HG02763 (cell line): ENCODE results near the gene FKBP7.
A peak's percentile ranks its signal among the peaks of the same experiment; 100 is the strongest.
"Not testable (repeated sequence)": the region's sequence is repeated elsewhere in the genome, so short reads cannot be mapped to it uniquely, and the experiment has no call there.

Source experiments
- ATAC-seq: cut with Tn5 transposase; IDR thresholded peaks from one replicate; pipeline ENCODE4 v1.9.1; 2021; ENCODE audit warnings: mild to moderate bottlenecking, moderate library complexity; ENCODE audit not compliant: unreplicated experiment

FKBP7 gene

GRCh38 chr2:178450524-178450773 lies 28.0 kb downstream of the FKBP7 start:
- ATAC-seq = peak; percentile 45

- peak; percentile 8 for ATAC-seq
Observed at GRCh38 chr2:178449700-178450523, 28.5 kb downstream of the FKBP7 start.

GRCh38 chr2:178448968-178449661 lies 29.3 kb downstream of the FKBP7 start:
- ATAC-seq = no peak

- no peak for ATAC-seq
Observed at GRCh38 chr2:178441426-178441825, 37.0 kb downstream of the FKBP7 start.

- no peak for ATAC-seq
Observed at GRCh38 chr2:178436662-178437061, 41.7 kb downstream of the FKBP7 start.

GRCh38 chr2:178429336-178429735 lies 49.1 kb downstream of the FKBP7 start:
- ATAC-seq = no peak

GRCh38 chr2:178428396-178428806 lies 50.0 kb downstream of the FKBP7 start:
- ATAC-seq = no peak

- ATAC-seq = no peak
Observed at GRCh38 chr2:178427458-178427857, 50.9 kb downstream of the FKBP7 start.

GRCh38 chr2:178426388-178426787 lies 52.0 kb downstream of the FKBP7 start:
- ATAC-seq = no peak

- no peak for ATAC-seq
Observed at GRCh38 chr2:178425255-178425827, 53.1 kb downstream of the FKBP7 start.

- ATAC-seq = not testable (repeated sequence)
Observed at GRCh38 chr2:178423746-178424145, 54.7 kb downstream of the FKBP7 start.

GRCh38 chr2:178422097-178422496 lies 56.3 kb downstream of the FKBP7 start:
- no peak for ATAC-seq

- ATAC-seq = no peak
Observed at GRCh38 chr2:178420463-178420999, 57.9 kb downstream of the FKBP7 start.

GRCh38 chr2:178419123-178419522 lies 59.3 kb downstream of the FKBP7 start:
- no peak for ATAC-seq

- no peak for ATAC-seq
Observed at GRCh38 chr2:178418426-178418825, 60.0 kb downstream of the FKBP7 start.

- no peak for ATAC-seq
Observed at GRCh38 chr2:178417916-178418315, 60.5 kb downstream of the FKBP7 start.

- no peak for ATAC-seq
Observed at GRCh38 chr2:178415979-178416378, 62.4 kb downstream of the FKBP7 start.

GRCh38 chr2:178414266-178415247 lies 63.8 kb downstream of the FKBP7 start:
- peak; percentile 81 for ATAC-seq
